ENCODE data around the gene PDE4B.

- TF ChIP-seq CTCF (IDR thresholded peaks at IDR 0.05): no peak
- TF ChIP-seq POLR2A (IDR thresholded peaks at IDR 0.05): no peak
Observed at GRCh38 chr1:65980237-65980636, 187.5 kb downstream of the PDE4B start.

All from lower leg skin (tissue), 3 donors.